ENCODE measurements around the gene GABRA4.

Gene GABRA4

DNA sequence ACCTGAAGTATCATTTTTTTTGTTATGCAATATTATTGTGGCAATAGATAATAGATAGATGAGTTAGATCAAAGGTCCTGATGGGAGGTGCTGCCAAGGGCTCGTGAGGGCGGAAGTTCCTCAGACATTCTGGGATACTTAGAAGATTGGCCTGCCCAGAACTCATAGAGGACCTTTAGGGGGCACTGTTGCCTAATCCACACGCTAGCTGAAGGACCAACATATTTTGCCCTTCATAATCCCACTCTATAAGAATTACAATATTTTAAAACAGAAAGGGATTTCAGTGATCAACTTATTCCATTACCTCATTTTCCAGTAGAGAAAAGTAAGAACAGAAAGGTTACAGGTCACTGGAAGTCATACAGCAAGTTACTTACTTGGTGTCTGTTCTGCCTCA, 61.4 kb downstream of the GABRA4 start:
- no peak for DNase-seq (ENCODE audit: low spot score)

DNA sequence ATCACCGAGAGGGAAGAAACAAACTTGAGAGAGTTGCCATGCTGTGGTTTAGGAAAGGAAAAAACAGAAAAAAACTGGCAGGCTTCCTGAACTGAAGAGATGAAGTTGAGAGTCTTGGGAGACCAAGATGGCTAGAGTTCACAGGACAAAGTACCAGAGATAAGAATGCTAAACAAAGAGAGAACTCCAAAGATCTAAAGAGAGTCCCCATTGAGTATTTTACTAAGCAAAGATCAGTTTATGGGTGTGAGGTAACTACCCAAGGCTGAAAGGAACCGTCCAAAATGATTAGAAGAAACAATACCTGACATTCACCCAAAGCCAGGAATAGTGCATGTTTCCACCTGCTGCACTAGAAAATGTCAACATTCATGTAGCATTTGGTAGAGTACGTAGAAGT, 62.5 kb downstream of the GABRA4 start:
- DNase-seq (ENCODE audit: low spot score) = no peak

DNA sequence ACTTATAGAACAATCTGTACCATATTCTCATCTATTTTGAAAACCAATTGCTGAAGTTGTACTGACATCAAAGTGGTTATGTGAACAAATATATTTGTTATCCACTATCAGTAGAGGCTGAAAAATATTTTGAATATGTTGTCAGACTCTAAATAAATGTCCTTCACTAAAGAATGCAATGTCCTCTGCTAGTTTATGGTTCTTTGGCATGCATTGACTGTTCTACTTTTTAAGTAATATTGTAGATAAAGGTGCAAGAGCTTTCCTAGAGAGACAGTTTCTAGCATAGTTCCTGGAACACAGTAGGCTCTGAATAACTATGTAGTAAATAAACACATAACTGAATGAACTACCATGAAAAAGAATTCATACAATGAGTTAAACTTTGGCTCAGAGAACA, 66.2 kb downstream of the GABRA4 start:
- DNase-seq (ENCODE audit: low spot score) = no peak

DNA sequence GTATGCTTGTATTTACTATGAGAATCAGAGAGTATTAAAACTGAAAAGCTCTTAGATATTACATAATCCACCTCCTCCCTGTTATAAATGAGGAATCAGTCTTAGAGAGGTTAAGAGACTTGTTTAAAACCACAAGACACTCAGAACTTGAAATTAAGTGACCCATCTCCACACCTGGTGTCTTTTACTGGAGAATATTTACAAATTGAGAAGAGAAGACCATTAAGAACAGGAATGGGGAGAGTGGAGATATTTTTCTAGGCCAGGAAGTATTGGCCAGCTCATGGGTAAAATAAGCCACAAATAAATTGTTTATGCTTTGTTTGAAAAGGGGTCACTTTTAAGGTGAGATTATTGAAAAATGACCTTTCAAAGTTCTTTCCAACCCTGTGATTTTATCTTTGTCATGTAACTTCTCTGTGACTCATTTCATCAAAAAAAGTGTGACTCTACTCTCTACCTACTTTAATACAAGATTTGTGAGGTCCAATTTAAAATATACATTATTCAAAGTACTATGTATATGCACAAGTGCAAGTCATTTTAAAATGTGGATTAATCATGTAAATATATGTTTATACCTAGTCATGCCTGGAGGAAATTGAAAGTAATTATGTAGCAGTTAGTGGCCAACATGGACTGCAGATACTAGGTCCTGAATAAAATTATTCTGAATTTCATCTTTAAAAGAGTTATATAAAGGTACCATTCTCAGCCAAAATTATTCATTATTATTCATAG, 68.4 kb downstream of the GABRA4 start:
- DNase-seq (ENCODE audit: low spot score) = no peak

DNA sequence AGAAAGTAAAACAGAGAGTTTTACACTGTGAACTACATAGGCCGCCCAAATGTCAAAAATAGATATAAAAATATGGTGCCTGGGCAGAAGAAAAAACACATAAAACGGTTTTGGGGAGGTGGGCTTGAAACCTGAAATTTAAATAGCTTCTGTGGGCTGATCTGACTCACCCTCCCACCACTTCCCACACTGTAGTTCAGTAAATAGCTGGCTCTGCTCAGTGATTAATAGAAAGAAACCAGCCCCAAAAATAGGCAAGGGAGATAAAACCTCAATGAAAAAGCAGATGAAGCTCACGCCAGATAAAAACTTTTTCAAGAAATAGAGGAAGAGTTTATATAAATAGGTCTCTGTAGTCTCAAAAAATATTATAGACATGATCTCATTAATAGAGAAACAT, 71.2 kb downstream of the GABRA4 start:
- no peak for DNase-seq (ENCODE audit: low spot score)

DNA sequence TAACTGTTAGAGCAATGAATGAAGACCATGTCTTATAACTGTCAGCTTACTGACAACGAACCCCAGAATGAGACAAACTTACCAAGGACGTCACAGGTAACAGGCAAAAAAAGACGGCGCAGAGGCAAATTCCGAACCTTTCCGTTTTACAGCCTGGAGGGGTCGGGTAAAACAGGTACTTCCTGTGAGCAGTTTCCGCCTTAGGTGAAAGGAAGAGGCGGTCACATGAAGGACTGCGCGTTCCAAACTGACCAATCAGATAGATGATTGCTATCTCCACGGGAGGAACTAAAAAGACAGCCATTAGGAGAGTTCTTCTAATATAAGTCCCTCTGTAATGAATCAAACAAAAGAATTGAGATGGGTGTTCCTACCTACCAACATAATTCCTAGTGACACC, 84.3 kb downstream of the GABRA4 start, which contains the start of gene COX7B2:
TSS of gene COX7B2 (minus strand) at position 168 of the 400 bp plus-strand sequence. CDS start 174,053 bp downstream, outside the sequence.
- DNase-seq (ENCODE audit: low spot score) = no peak

DNA sequence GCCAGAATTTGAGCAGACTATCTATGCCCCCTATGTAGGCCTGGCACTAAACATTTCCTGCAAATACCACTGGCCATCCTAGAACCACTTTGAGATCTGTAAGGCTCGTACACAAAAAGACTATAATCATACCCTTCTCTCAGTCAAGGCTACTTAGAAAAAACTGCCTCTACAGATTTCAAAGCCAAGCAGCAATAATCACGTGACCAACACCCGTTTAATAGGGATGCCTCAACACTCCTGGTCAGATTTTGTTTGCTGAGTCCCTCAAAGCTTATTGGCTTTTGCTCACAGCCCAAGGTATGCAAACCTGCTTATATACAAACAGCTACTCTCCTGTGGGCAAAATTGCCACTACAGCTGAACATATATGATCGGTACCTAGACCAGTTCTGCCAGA, 85.2 kb downstream of the GABRA4 start:
- DNase-seq (ENCODE audit: low spot score) = no peak

DNA sequence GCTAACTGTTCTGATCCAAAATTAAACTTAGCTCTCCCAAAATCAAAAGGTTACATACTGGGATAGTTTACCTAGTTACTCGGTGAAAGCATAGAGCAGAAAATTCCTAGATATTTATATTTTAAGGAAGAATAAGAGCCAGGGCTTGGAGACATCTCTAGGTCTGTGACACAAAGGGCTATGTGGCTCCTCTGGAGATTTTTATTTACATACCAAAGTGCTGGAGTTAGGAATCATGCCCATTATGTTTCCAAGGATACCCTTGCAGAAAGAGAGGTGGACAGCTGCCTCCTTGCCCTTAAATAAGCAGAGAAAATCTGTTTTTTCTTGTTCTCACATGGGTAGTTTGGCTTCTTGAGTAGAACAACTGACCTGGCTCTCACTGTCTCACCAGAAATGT, 93.3 kb downstream of the GABRA4 start:
- no peak for DNase-seq (ENCODE audit: low spot score)

DNA sequence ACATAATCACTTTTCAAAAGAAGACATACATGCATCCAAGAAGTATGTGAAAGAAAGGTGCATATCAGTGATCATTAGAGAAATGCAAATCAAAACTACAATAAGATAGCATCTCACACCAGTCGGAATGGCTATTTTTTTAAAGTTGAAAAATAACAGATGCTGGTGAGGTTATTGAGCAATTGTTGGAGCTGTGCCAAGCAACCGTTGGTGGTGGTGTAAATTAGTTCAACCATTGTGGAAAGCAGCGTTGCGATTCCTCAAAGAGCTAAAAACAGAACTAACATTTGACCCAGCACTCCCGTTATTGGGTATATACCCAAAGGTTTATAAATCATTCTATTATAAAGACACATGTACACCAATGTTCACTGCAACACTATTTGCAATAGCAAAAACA, 98.6 kb downstream of the GABRA4 start:
- no peak for DNase-seq (ENCODE audit: low spot score)

DNA sequence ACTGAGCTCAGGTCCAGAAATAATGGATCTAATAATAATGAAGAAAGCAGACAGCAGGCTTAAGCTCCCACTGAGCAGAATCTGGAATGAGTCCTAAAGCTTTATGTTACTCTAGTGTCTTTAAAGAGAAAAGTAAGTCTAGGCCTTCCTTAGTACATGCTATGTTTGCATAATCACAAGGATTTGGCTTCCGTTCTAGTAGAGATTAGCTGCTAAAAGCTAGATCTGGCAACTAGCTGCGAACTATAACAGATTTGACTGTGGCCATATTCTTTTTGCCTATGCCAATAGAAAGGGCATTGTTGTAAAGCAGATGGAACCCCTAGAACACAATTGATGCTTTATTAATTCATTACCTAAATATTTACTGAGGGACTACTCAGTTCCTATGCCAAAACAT, 103.3 kb downstream of the GABRA4 start:
- no peak for DNase-seq (ENCODE audit: low spot score)

DNA sequence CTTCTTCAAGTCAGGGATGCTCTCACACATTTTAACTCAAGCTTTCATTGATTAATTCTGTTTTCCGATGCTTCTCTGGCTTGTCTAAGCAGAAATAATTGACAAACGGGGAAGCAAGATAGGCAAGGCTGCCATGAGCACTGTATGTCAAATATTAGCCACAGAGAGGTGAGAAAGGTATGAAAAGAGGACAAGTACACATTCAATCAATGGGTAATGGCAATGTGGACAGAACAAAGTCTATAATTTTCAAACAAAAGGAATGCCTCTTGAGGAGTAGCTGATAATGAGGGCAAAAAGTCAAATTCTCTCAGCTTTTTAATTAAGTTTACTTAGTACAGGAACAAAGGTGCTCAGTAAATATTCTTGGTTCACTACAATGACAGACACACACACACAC, 104.0 kb downstream of the GABRA4 start:
- no peak for DNase-seq (ENCODE audit: low spot score)

DNA sequence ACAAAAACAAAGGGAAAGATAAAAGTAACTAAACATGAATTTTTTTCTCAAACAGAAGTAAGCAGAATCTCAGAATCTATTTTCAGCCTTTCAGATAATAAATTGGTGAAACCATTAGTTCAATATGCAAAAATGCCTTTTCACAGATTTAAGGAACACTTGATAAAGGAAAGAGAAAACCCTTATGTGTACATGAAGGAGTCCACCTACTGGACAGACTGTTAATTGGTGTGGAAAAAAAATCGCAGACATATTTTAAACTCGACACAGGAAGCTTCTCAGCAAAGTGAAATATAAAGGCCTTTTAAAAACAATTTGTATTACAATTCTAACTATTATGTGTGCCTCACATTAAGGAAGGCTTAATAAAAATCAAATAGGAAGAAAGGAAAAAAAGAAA, 106.7 kb downstream of the GABRA4 start:
- DNase-seq (ENCODE audit: low spot score) = no peak

DNA sequence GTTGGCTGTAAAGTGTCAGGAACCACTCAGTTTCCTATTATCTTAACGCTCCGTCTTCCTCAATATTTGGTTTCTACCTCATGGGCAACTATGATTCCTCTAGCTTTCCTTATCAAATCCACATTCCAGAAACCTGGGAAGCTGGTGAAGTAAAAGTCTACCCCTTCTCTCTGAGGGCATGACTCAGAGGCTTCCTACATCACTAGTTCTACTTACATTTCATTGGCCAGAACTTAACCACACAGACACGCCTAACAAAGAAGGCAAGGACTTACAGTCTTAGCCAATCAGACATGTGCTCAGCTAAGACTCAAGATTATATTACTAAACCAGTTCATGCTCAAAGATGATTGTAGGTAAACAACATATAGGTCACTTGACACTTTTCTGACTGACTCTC, 114.7 kb downstream of the GABRA4 start:
- no peak for DNase-seq (ENCODE audit: low spot score)

DNA sequence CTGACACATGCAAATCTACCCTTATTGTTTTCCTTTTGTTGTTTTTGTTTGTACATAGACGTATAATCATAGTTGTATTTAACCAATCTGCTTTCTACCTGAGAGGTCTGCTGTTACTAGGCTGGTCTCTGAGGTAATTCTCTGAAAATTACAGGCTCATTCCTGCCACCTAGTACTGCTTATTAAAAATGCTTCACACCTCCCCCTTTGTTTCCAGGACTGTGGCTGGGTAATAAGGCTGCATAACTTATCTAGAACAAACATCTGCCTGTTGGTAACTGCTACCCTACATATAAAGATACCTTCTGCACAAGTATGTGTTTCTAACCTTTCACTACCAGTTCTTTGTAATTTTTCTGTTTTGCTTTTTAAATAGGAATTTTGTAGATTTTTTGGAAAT, 118.6 kb downstream of the GABRA4 start:
- DNase-seq (ENCODE audit: low spot score) = no peak

DNA sequence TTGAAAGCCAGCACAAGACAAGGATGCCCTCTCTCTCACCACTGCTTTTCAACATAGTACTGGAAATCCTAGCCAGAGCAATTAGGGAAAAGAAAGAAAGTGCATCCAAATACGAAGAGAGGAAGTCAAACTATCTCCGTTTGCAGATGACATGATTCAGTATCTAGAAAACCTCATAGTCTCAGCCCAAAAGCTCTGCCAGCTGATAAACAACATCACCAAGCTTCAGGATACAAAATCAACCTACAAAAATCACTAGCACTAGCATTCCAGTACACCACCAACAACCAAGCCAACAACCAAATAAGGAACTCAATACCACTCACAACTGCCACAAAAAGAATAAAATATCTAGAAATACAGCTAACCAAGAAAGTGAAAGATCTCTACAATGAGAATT, 123.0 kb downstream of the GABRA4 start:
- no peak for DNase-seq (ENCODE audit: low spot score)

All from SK-N-DZ (cell line).